Measurements from ENCODE around the gene IGSF6. TPM values are rescaled to one million over a fixed set of nuclear protein-coding genes. Genes with fewer than 3 reads are reported as not detected.

Gene IGSF6
- total RNA-seq, 1 experiment from 2014 or later = not detected

GRCh38 chr16:21626659-21627277 lies 25.6 kb downstream of the IGSF6 start:
- Histone ChIP-seq H3K18ac (ENCODE audit: insufficient read length, low read depth, low read length) (no peak overlapping the region), H3K4me1 (ENCODE audit: insufficient read depth, low read length) (no peaks in the 10 kb centered on the region), H3K27ac (ENCODE audit: insufficient read length, low read depth, low read length) (no peak overlapping the region), H2AFZ (ENCODE audit: low read length) (no peak overlapping the region), H2BK5ac (ENCODE audit: insufficient read length, low read length) (no peak overlapping the region), H3K4ac (ENCODE audit: low read depth, low read length) (no peak overlapping the region), H3K9me3 (ENCODE audit: control insufficient read depth, low read depth, low read length) (no peaks in the 10 kb centered on the region), H3K79me1 (ENCODE audit: insufficient read depth, low read depth, low read length, poor library complexity, severe bottlenecking) (no peaks in the 10 kb centered on the region), H3K4me2 (ENCODE audit: insufficient read depth, insufficient read length, low read length) (no peak overlapping the region), H2BK15ac (ENCODE audit: low read depth, low read length) (no peak overlapping the region), H3K79me2 (ENCODE audit: insufficient read depth, low read length) (no peaks in the 10 kb centered on the region), H4K8ac (replicated peaks; ENCODE audit: insufficient read length, low read depth, low read length) (no peak overlapping the region), H3K27me3 (ENCODE audit: insufficient read depth, low read length) (no peaks in the 10 kb centered on the region), H2BK120ac (ENCODE audit: low read depth, low read length, poor library complexity, severe bottlenecking) (no peak overlapping the region), H4K20me1 (ENCODE audit: control insufficient read depth, insufficient read depth, insufficient read length) (no peaks in the 10 kb centered on the region), H2AK5ac (ENCODE audit: insufficient read length, low read length) (no peak overlapping the region), H3K14ac (ENCODE audit: insufficient read depth, low read length) (no peak overlapping the region), H3K56ac (ENCODE audit: insufficient read length, low read depth, low read length) (no peak overlapping the region), H3K9ac (ENCODE audit: extremely low read depth, insufficient read length, low read length) (no peak overlapping the region), H3K23me2 (ENCODE audit: insufficient read length, low read depth, low read length, poor library complexity, severe bottlenecking) (no peaks in the 10 kb centered on the region), H3K23ac (ENCODE audit: insufficient read length, low read depth, low read length) (no peak overlapping the region), H4K91ac (ENCODE audit: insufficient read length, low read depth, low read length) (no peak overlapping the region), H3T11ph (ENCODE audit: low read length) (no peak overlapping the region), H4K5ac (ENCODE audit: insufficient read length, low read depth, low read length) (no peak overlapping the region), H2BK20ac (ENCODE audit: low read depth, low read length, poor library complexity, severe bottlenecking) (no peak overlapping the region), H2BK12ac (ENCODE audit: insufficient read length, low read depth, low read length) (no peak overlapping the region)
- no peaks in the 10 kb centered on the region for H3K27me3 Mint-ChIP-seq (ENCODE audit: low read depth)
- WGBS (ENCODE audit: extremely low coverage, insufficient read length, low lambda C conversion rate) = no CpG with 5 or more reads among the region's 6 CpGs
- H3K27ac Mint-ChIP-seq = no peak overlapping the region; a peak in 1 of 7 replicates
- DNase-seq = no peak
- H3K36me3 Mint-ChIP-seq (ENCODE audit: insufficient read depth in 1 of 3, low read depth in 3 of 3) = peaks cover 59 to 73% (median 72%) of the 10 kb centered on the region in 3 experiments
- no peak overlapping the region for H3K4me3 Mint-ChIP-seq
- 0 out of 4 replicates have a peak, but pooled peaks cover 0 to 3% of the 10 kb centered on the region in 2 experiments for H3K4me1 Mint-ChIP-seq
- peaks cover 16 to 18% of the 10 kb centered on the region in 2 experiments; a peak in 4 of 5 replicates for H3K9me3 Mint-ChIP-seq
- no peak for TF ChIP-seq CTCF (conservative IDR thresholded peaks at IDR 0.05)
